K562 (cell line): ENCODE measurements around the gene SVEP1. TPM values are rescaled to one million over a fixed set of nuclear protein-coding genes. Genes with fewer than 3 reads are reported as not detected.

Experiments
- BDP1 ChIP-seq: IDR thresholded peaks from 3 replicates; pipeline ENCODE4 v1.6.1; 2011; ENCODE audit not compliant: insufficient read length, insufficient read depth
- ERF ChIP-seq: fragments of 450-650 bp; formaldehyde crosslinking; IDR thresholded peaks from 2 replicates; pipeline ENCODE4 v1.4.0; 2020; ENCODE audit warnings: mild to moderate bottlenecking, mixed read lengths
- MIER1 ChIP-seq: fragments of 450-650 bp; IDR thresholded peaks from 2 replicates; pipeline ENCODE4 v1.6.1; 2016; ENCODE audit warnings: antibody characterized with exemption, mild to moderate bottlenecking, low read depth
- MTA3 ChIP-seq: fragments of 450-650 bp; formaldehyde crosslinking; IDR thresholded peaks from 2 replicates; pipeline ENCODE4 v1.6.1; 2017; ENCODE audit warnings: mild to moderate bottlenecking, borderline replicate concordance
- RBM22 ChIP-seq: fragments of 200-400 bp; formaldehyde crosslinking; IDR thresholded peaks from 2 replicates; pipeline ENCODE4 v1.6.1; 2018; ENCODE audit warnings: low read length, low read depth; ENCODE audit not compliant: poor library complexity, severe bottlenecking
- SRSF3 ChIP-seq: fragments of 200-400 bp; formaldehyde crosslinking; IDR thresholded peaks from 2 replicates; pipeline ENCODE4 v1.6.1; 2016; ENCODE audit warnings: mild to moderate bottlenecking, low read length, moderate library complexity; ENCODE audit not compliant: insufficient read depth
- XRCC4 ChIP-seq: IDR thresholded peaks from one replicate; pipeline ENCODE4 v1.6.1; 2011; ENCODE audit not compliant: insufficient read depth, insufficient read length; ENCODE audit errors: extremely low read depth
- ZC3H11A ChIP-seq: IDR thresholded peaks from 2 replicates; pipeline ENCODE4 v1.6.1; 2012; ENCODE audit warnings: low read depth, low read length, improper control_type of control experiment
- ZFX ChIP-seq: sonication (generic); formaldehyde crosslinking; IDR thresholded peaks from 2 replicates; pipeline ENCODE4 v1.8.0; 2022; ENCODE audit warnings: mild to moderate bottlenecking, missing genetic modification reagents, moderate library complexity
- ZNF146 ChIP-seq: IDR thresholded peaks from one replicate; pipeline ENCODE4 v1.6.1; 2018; ENCODE audit warnings: missing compliant biosample characterization; ENCODE audit not compliant: unreplicated experiment
- ZNF165 ChIP-seq: fragments of 250-450 bp; sonication (Bioruptor Pico); IDR thresholded peaks from 2 replicates; pipeline ENCODE4 v1.4.0; 2020; ENCODE audit warnings: borderline replicate concordance
- ZNF507 ChIP-seq: conservative IDR thresholded peaks from 2 replicates; pipeline ENCODE4 v1.6.1; 2017; ENCODE audit warnings: missing genetic modification characterization, missing compliant biosample characterization
- ZSCAN29 ChIP-seq: fragments of 450-650 bp; IDR thresholded peaks from 2 replicates; pipeline ENCODE4 v1.6.1; 2017
- polyA plus RNA-seq, 8 experiments: library from polyadenylated mRNA; depleted of rRNA in 4 of 8; stranded (reverse) in 5 of 8; unstranded in 3 of 8; fragments of >200 nt; fragmentation: Nextera tagmentation in 2 of 8; fragmentation: Illumina TruSeq in 1 of 8; extraction: Ambion mirVana in 2 of 8; extraction: Trizol in 1 of 8; gene quantifications; 2 replicates each; pipeline versions ENCODE4 v1.2.1 to v1.2.3, GENCODE V29; 2011 to 2014; ENCODE audit warnings: inconsistent platforms in 1 of 8, missing spikeins in 1 of 8
- total RNA-seq, 7 experiments: library from RNA; depleted of rRNA in 6 of 7; stranded (reverse); fragments of >200 nt in 6 of 7; fragmentation: Illumina TruSeq in 2 of 7; extraction: Trizol in 2 of 7; gene quantifications; 2 replicates each; pipeline versions ENCODE4 v1.2.1 to v1.2.3, GENCODE V29; 2011 to 2021; ENCODE audit warnings: low replicate concordance in 1 of 7
- TF ChIP-seq, protein P1 (sequence below): fragments of 250-450 bp; sonication (Bioruptor Pico); IDR thresholded peaks from 2 replicates; pipeline ENCODE4 v1.8.0; 2022; ENCODE audit warnings: inconsistent platforms, mild to moderate bottlenecking, moderate library complexity, borderline replicate concordance
- TF ChIP-seq, protein P2 (sequence below): fragments of 450-650 bp; formaldehyde crosslinking; IDR thresholded peaks from 2 replicates; pipeline ENCODE4 v1.4.0; 2020; ENCODE audit warnings: mild to moderate bottlenecking, moderate library complexity
- TF ChIP-seq, protein P3 (sequence below), 2 experiments: fragments of 450-650 bp in 1 of 2; sonication (generic) in 1 of 2; formaldehyde crosslinking in 1 of 2; IDR thresholded peaks in 1 of 2; conservative IDR thresholded peaks in 1 of 2; 2 replicates each; pipeline versions ENCODE4 v1.6.1 to v1.8.1; 2016 to 2023; ENCODE audit warnings: mild to moderate bottlenecking in 2 of 2, moderate library complexity in 2 of 2, inconsistent platforms in 1 of 2, missing genetic modification reagents in 1 of 2
- TF ChIP-seq, protein P4 (sequence below): fragments of 200-400 bp; formaldehyde crosslinking; IDR thresholded peaks from 2 replicates; pipeline ENCODE4 v1.6.1; 2017; ENCODE audit warnings: mild to moderate bottlenecking, low read depth, low read length, moderate library complexity
- TF ChIP-seq, protein P5 (sequence below): sonication (generic); formaldehyde crosslinking; IDR thresholded peaks from 2 replicates; pipeline ENCODE4 v1.8.0; 2023; ENCODE audit warnings: mild to moderate bottlenecking, missing genetic modification reagents

Gene SVEP1
- total and polyA plus RNA-seq, 9 of the 15 experiments (the other 6 are each of a cell fraction or from before 2014, with no cell fraction given), result 0.20 to 0.84 (median 0.43) TPM

DNA sequence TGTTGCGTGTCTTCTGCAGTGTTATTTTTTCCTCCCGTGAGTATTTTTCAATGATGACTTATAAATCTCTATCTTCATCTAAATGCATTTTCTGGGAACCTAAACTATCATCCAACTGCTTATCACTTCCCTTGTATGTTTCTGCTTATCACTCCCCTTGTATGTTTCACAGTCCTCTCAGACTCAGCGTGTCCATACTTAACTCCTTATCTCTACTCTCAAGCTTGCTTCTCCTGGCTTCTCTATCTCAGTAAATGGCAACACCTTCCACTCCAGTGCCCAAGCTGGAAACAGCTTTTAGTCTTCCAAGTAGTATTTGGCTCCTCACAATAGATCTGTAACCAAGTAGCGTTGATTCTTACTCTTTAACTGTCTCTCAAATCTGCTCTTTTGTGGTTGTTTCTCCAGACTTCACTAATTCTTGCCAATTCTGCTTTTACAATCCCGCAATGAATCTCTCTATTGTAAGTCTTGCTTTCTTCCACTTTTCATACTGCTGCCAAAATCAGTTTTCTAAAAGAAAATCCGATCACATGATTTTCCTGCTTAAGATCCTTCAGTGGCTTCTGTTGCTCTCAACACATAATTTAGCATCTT is 208.0 kb downstream of the SVEP1 start (continued):
- TF ChIP-seq, protein P1, sequence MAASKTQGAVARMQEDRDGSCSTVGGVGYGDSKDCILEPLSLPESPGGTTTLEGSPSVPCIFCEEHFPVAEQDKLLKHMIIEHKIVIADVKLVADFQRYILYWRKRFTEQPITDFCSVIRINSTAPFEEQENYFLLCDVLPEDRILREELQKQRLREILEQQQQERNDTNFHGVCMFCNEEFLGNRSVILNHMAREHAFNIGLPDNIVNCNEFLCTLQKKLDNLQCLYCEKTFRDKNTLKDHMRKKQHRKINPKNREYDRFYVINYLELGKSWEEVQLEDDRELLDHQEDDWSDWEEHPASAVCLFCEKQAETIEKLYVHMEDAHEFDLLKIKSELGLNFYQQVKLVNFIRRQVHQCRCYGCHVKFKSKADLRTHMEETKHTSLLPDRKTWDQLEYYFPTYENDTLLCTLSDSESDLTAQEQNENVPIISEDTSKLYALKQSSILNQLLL, result no peak
- TF ChIP-seq RBM22 (no peak), XRCC4 (no peak), MTA3 (peak; percentile 75; the same call in 1 of the 2 replicates), ZSCAN29 (no peak), BDP1 (no peak), ZNF507 (no peak), ZNF146 (CRISPR knock-in tag) (no peak), SRSF3 (no peak), ZNF165 (CRISPR knock-in tag) (no peak), MIER1 (no peak), ZC3H11A (no peak), ERF (CRISPR knock-in tag) (peak; percentile 68; the same call in 1 of the 2 replicates), ZFX (CRISPR knock-in tag) (no peak)
- TF ChIP-seq, protein P2, sequence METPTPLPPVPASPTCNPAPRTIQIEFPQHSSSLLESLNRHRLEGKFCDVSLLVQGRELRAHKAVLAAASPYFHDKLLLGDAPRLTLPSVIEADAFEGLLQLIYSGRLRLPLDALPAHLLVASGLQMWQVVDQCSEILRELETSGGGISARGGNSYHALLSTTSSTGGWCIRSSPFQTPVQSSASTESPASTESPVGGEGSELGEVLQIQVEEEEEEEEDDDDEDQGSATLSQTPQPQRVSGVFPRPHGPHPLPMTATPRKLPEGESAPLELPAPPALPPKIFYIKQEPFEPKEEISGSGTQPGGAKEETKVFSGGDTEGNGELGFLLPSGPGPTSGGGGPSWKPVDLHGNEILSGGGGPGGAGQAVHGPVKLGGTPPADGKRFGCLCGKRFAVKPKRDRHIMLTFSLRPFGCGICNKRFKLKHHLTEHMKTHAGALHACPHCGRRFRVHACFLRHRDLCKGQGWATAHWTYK (CRISPR knock-in tag), result peak; percentile 86
- TF ChIP-seq, protein P3, sequence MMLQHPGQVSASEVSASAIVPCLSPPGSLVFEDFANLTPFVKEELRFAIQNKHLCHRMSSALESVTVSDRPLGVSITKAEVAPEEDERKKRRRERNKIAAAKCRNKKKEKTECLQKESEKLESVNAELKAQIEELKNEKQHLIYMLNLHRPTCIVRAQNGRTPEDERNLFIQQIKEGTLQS (IDR thresholded peaks at IDR 0.05), result peak; percentile 66; the same call in 1 of the 2 replicates
- TF ChIP-seq, protein P3 (CRISPR knock-in tag; conservative IDR thresholded peaks at IDR 0.05), result 0 out of 2 replicates have a peak, but pooled peaks have one; percentile 21
- TF ChIP-seq, protein P4, sequence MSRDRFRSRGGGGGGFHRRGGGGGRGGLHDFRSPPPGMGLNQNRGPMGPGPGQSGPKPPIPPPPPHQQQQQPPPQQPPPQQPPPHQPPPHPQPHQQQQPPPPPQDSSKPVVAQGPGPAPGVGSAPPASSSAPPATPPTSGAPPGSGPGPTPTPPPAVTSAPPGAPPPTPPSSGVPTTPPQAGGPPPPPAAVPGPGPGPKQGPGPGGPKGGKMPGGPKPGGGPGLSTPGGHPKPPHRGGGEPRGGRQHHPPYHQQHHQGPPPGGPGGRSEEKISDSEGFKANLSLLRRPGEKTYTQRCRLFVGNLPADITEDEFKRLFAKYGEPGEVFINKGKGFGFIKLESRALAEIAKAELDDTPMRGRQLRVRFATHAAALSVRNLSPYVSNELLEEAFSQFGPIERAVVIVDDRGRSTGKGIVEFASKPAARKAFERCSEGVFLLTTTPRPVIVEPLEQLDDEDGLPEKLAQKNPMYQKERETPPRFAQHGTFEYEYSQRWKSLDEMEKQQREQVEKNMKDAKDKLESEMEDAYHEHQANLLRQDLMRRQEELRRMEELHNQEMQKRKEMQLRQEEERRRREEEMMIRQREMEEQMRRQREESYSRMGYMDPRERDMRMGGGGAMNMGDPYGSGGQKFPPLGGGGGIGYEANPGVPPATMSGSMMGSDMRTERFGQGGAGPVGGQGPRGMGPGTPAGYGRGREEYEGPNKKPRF, result no peak
- TF ChIP-seq, protein P5, sequence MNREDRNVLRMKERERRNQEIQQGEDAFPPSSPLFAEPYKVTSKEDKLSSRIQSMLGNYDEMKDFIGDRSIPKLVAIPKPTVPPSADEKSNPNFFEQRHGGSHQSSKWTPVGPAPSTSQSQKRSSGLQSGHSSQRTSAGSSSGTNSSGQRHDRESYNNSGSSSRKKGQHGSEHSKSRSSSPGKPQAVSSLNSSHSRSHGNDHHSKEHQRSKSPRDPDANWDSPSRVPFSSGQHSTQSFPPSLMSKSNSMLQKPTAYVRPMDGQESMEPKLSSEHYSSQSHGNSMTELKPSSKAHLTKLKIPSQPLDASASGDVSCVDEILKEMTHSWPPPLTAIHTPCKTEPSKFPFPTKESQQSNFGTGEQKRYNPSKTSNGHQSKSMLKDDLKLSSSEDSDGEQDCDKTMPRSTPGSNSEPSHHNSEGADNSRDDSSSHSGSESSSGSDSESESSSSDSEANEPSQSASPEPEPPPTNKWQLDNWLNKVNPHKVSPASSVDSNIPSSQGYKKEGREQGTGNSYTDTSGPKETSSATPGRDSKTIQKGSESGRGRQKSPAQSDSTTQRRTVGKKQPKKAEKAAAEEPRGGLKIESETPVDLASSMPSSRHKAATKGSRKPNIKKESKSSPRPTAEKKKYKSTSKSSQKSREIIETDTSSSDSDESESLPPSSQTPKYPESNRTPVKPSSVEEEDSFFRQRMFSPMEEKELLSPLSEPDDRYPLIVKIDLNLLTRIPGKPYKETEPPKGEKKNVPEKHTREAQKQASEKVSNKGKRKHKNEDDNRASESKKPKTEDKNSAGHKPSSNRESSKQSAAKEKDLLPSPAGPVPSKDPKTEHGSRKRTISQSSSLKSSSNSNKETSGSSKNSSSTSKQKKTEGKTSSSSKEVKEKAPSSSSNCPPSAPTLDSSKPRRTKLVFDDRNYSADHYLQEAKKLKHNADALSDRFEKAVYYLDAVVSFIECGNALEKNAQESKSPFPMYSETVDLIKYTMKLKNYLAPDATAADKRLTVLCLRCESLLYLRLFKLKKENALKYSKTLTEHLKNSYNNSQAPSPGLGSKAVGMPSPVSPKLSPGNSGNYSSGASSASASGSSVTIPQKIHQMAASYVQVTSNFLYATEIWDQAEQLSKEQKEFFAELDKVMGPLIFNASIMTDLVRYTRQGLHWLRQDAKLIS (CRISPR knock-in tag), result no peak
